GM12878 (cell line): ENCODE results near the gene EGR4. TPM values are rescaled to one million over a fixed set of nuclear protein-coding genes. Genes with fewer than 3 reads are reported as not detected.

Experiments
- ATAC-seq: fragments of 200-7000 bp; cut with Tn5 transposase; 3 replicates; pipeline ENCODE4 v1.9.1; 2020; ENCODE audit warnings: mild to moderate bottlenecking, moderate library complexity
- BruUV-seq: library from RNA; stranded (reverse); fragments of 400-500 nt; replicated peaks from 2 replicates; lab custom pipeline; 2021; lab: Mats Ljungman, UMichigan
- CTCF ChIA-PET: fragments of 300-600 bp; sonication (Branson Sonifier 250); formaldehyde crosslinking; extraction: SDS; loops from one replicate; lab custom pipeline; 2021; ENCODE audit warnings: inconsistent platforms; lab: Yijun Ruan, JAX
- POLR2A ChIA-PET: fragments of 350-600 bp; formaldehyde crosslinking; extraction: SDS; loops from one replicate; lab custom pipeline; 2021; ENCODE audit warnings: inconsistent platforms; lab: Charles Lee
- RAD21 ChIA-PET: fragments of 300-600 bp; sonication (Branson Sonifier 250); formaldehyde crosslinking; loops from one replicate; lab custom pipeline; 2023; ENCODE audit warnings: antibody characterized with exemption; ENCODE audit not compliant: unreplicated experiment; lab: Charles Lee
- SMC1A ChIA-PET: fragments of 300-600 bp; sonication (Branson Sonifier 250); formaldehyde crosslinking; loops from one replicate; lab custom pipeline; 2023; ENCODE audit not compliant: unreplicated experiment, uncharacterized antibody; lab: Charles Lee
- DNase-seq: peaks from one replicate; pipeline ENCODE4 v3.0.0-alpha.2; 2011; ENCODE audit warnings: low read depth, low spot score
- FAIRE-seq: peaks from 3 replicates; lab custom pipeline; 2011; peaks lifted over from hg19 to GRCh38; lab: Jason Lieb, UNC
- H2AFZ ChIP-seq: 2 replicates; pipeline ENCODE4 v1.6.0; 2011; ENCODE audit warnings: low read depth, low read length, control low read depth; ENCODE audit not compliant: control insufficient read depth
- H3K27ac ChIP-seq: 2 replicates; pipeline ENCODE4 v1.5.1; 2011; ENCODE audit warnings: control low read depth; ENCODE audit not compliant: control insufficient read depth, insufficient read depth
- H3K27me3 ChIP-seq, 2 experiments: replicated peaks in 1 of 2; 2 replicates each; pipeline versions ENCODE4 v1.6.0 to v1.6.1; 2011; ENCODE audit warnings: low read length in 1 of 2; ENCODE audit not compliant: control insufficient read depth in 2 of 2, insufficient read depth in 2 of 2
- H3K36me3 ChIP-seq, 2 experiments: 2 replicates each; pipeline ENCODE4 v1.5.1; 2011; ENCODE audit warnings: low read length in 1 of 2; ENCODE audit not compliant: control insufficient read depth in 2 of 2, insufficient read depth in 2 of 2
- H3K4me1 ChIP-seq: 2 replicates; pipeline ENCODE4 v1.6.1; 2011; ENCODE audit warnings: mild to moderate bottlenecking, low read length, moderate library complexity, mixed read lengths; ENCODE audit not compliant: control insufficient read depth, insufficient read depth
- H3K4me2 ChIP-seq: 2 replicates; pipeline ENCODE4 v1.6.0; 2011; ENCODE audit warnings: control low read depth; ENCODE audit not compliant: control insufficient read depth, insufficient read depth
- H3K4me3 ChIP-seq: fragments of 200-600 bp; sonication (generic); 2 replicates; pipeline ENCODE4 v1.5.1; 2016
- H3K79me2 ChIP-seq: 2 replicates; pipeline ENCODE4 v1.6.0; 2011; ENCODE audit warnings: low read length; ENCODE audit not compliant: control insufficient read depth, insufficient read depth
- H3K9ac ChIP-seq: 2 replicates; pipeline ENCODE4 v1.8.0; 2011; ENCODE audit warnings: low read length, control low read depth, mixed read lengths; ENCODE audit not compliant: control insufficient read depth, insufficient read depth
- H3K9me3 ChIP-seq: replicated peaks from 3 replicates; pipeline ENCODE4 v1.5.1; 2011; ENCODE audit warnings: mild to moderate bottlenecking, low read length; ENCODE audit not compliant: control insufficient read depth, insufficient read depth
- H4K20me1 ChIP-seq: 2 replicates; pipeline ENCODE4 v1.6.0; 2011; ENCODE audit not compliant: control insufficient read depth, insufficient read depth
- ATF2 ChIP-seq: IDR thresholded peaks from 2 replicates; pipeline ENCODE4 v1.6.1; 2012; ENCODE audit warnings: low read length, inconsistent platforms
- BHLHE40 ChIP-seq, 2 experiments: fragments of 450-650 bp in 1 of 2; IDR thresholded peaks; 2 replicates each; pipeline ENCODE4 v1.6.1; 2011 to 2017; ENCODE audit warnings: low read depth in 2 of 2, borderline replicate concordance in 1 of 2, improper control_type of control experiment in 1 of 2, low read length in 1 of 2, mild to moderate bottlenecking in 1 of 2
- CEBPB ChIP-seq, 2 experiments: fragments of 150-350 bp in 1 of 2; IDR thresholded peaks; 2 replicates each; pipeline ENCODE4 v1.6.1; 2012 to 2014; ENCODE audit warnings: low read depth in 2 of 2, low read length in 2 of 2, borderline replicate concordance in 1 of 2, inconsistent platforms in 1 of 2
- ETV6 ChIP-seq, 2 experiments: fragments of 450-650 bp in 1 of 2; IDR thresholded peaks in 1 of 2; conservative IDR thresholded peaks in 1 of 2; 2 replicates each; pipeline ENCODE4 v1.6.1; 2014; ENCODE audit warnings: antibody characterized with exemption in 1 of 2, borderline replicate concordance in 1 of 2, low read depth in 1 of 2, mild to moderate bottlenecking in 1 of 2, moderate library complexity in 1 of 2
- IKZF1 ChIP-seq: fragments of 450-650 bp; conservative IDR thresholded peaks from 2 replicates; pipeline ENCODE4 v1.6.1; 2017; ENCODE audit warnings: antibody characterized with exemption, mild to moderate bottlenecking
- NFIC ChIP-seq: IDR thresholded peaks from 2 replicates; pipeline ENCODE4 v1.6.1; 2012; ENCODE audit warnings: low read depth, mild to moderate bottlenecking, inconsistent platforms, low read length, moderate library complexity
- PAX5 ChIP-seq: IDR thresholded peaks from 2 replicates; pipeline ENCODE4 v1.6.1; 2011; ENCODE audit warnings: low read depth, low read length, borderline replicate concordance
- PAX8 ChIP-seq: fragments of 450-650 bp; IDR thresholded peaks from 2 replicates; pipeline ENCODE4 v1.6.1; 2017; ENCODE audit warnings: mild to moderate bottlenecking, moderate library complexity
- PRDM15 ChIP-seq: fragments of 450-650 bp; formaldehyde crosslinking; IDR thresholded peaks from 2 replicates; pipeline ENCODE4 v1.4.0; 2020; ENCODE audit warnings: mild to moderate bottlenecking, moderate library complexity
- RAD21 ChIP-seq: IDR thresholded peaks from 2 replicates; pipeline ENCODE4 v1.6.1; 2011; ENCODE audit warnings: mild to moderate bottlenecking, low read depth, low read length, moderate library complexity; ENCODE audit not compliant: insufficient read depth
- TCF3 ChIP-seq: IDR thresholded peaks from 2 replicates; pipeline ENCODE4 v1.6.1; 2012; ENCODE audit warnings: low read depth, mild to moderate bottlenecking, low read length, borderline replicate concordance; ENCODE audit not compliant: insufficient read depth
- ZBTB11 ChIP-seq: fragments of 450-650 bp; formaldehyde crosslinking; IDR thresholded peaks from 2 replicates; pipeline ENCODE4 v1.5.0; 2022; ENCODE audit warnings: mild to moderate bottlenecking, missing genetic modification characterization
- ZNF622 ChIP-seq: fragments of 450-650 bp; IDR thresholded peaks from 2 replicates; pipeline ENCODE4 v1.6.1; 2017; ENCODE audit warnings: mild to moderate bottlenecking, inconsistent platforms
- WGBS: methylation state at CpG from one replicate; pipeline ENCODE4 v1.1.6; 2016; ENCODE audit warnings: low lambda C conversion rate; ENCODE audit not compliant: insufficient replicate concordance, insufficient coverage; ENCODE audit errors: missing lambda C conversion rate; 5-methylcytosine and 5-hydroxymethylcytosine counted together
- in situ Hi-C: fragments of 300-500 bp; cut with MboI; formaldehyde crosslinking; loops from 9 replicates; pipeline ENCODE4 v1.14.3; 2018; ENCODE audit warnings: mixed read lengths
- intact Hi-C: fragments of 100-400 bp; cut with micrococcal nuclease; formaldehyde crosslinking; loops from one replicate; pipeline ENCODE4 v1.14.2; 2022; ENCODE audit not compliant: unreplicated experiment
- polyA plus RNA-seq, 11 experiments: library from polyadenylated mRNA; depleted of rRNA in 4 of 11; unstranded in 6 of 11; stranded (reverse) in 5 of 11; fragments of >200 nt; fragmentation: Nextera tagmentation in 4 of 11; fragmentation: Illumina TruSeq in 1 of 11; extraction: Ambion mirVana in 4 of 11; extraction: Trizol in 1 of 11; gene quantifications; 1 replicate in 1 of 11; 2 replicates in 10 of 11; pipeline versions ENCODE4 v1.2.1 to v1.2.3, GENCODE V29; 2011 to 2016; ENCODE audit warnings: inconsistent platforms in 2 of 11, missing spikeins in 2 of 11, low read depth in 1 of 11
- total RNA-seq, 4 experiments: library from RNA; depleted of rRNA in 3 of 4; stranded (reverse); fragments of >200 nt in 3 of 4; fragmentation: Illumina TruSeq in 1 of 4; extraction: Trizol in 1 of 4; gene quantifications; 2 replicates each; pipeline versions ENCODE4 v1.2.1 to v1.2.3, GENCODE V29; 2013 to 2021
- TF ChIP-seq, protein P1 (sequence below): fragments of 450-650 bp; IDR thresholded peaks from 2 replicates; pipeline ENCODE4 v1.6.1; 2014; ENCODE audit warnings: mild to moderate bottlenecking

EGR4 gene
- total and polyA plus RNA-seq, 10 of the 15 experiments (the other 5 are each of a cell fraction or from before 2014, with no cell fraction given): 0.07 TPM; not detected in 9

- in situ Hi-C loops: no loop called here
- BruUV-seq: no TSS peak
- Histone ChIP-seq H3K4me2 (no peak overlapping the region), H3K79me2 (no peaks in the 10 kb centered on the region), H2AFZ (no peak overlapping the region), H3K36me3 (no peaks in the 10 kb centered on the region), H3K27me3 (no peaks in the 10 kb centered on the region), H3K9me3 (peaks cover 4% of the 10 kb centered on the region; the same call in 1 of the 3 replicates), H3K4me3 (no peak overlapping the region), H3K4me1 (peaks cover 3% of the 10 kb centered on the region; the same call in 1 of the 2 replicates), H3K9ac (no peak overlapping the region), H4K20me1 (no peaks in the 10 kb centered on the region), H3K27ac (no peak overlapping the region)
- RAD21 ChIA-PET: no interaction called here
- SMC1A ChIA-PET: interaction anchor here (0.9 kb wide), 3 partner anchors 13 to 179 kb away, joined by 3 read pairs; no protein-coding TSS in a partner anchor
- FAIRE-seq (no peak), ATAC-seq (no peak), DNase-seq (no peak)
- POLR2A ChIA-PET: no interaction called here
- CTCF ChIA-PET: interaction anchor here (1.9 kb wide), 1 partner anchor 46 kb away, joined by 5 read pairs; no protein-coding TSS in a partner anchor
- TF ChIP-seq RAD21 (no peak), ZBTB11 (no peak), PAX5 (no peak), ZNF622 (no peak), BHLHE40 (IDR thresholded peaks at IDR 0.05; ENCODE audit: borderline replicate concordance in 1 of 2, low read depth in 2 of 2, low read length in 1 of 2) (no peak), NFIC (no peak), IKZF1 (no peak), ATF2 (no peak), PAX8 (no peak), PRDM15 (CRISPR knock-in tag) (no peak), TCF3 (no peak), ETV6 (conservative IDR thresholded peaks at IDR 0.05 in 1 of 2, IDR thresholded peaks at IDR 0.05 in 1 of 2; ENCODE audit: borderline replicate concordance in 1 of 2, low read depth in 1 of 2) (no peak), CEBPB (IDR thresholded peaks at IDR 0.05; ENCODE audit: borderline replicate concordance in 1 of 2, low read depth in 2 of 2, low read length in 2 of 2) (no peak)
- TF ChIP-seq, protein P1, sequence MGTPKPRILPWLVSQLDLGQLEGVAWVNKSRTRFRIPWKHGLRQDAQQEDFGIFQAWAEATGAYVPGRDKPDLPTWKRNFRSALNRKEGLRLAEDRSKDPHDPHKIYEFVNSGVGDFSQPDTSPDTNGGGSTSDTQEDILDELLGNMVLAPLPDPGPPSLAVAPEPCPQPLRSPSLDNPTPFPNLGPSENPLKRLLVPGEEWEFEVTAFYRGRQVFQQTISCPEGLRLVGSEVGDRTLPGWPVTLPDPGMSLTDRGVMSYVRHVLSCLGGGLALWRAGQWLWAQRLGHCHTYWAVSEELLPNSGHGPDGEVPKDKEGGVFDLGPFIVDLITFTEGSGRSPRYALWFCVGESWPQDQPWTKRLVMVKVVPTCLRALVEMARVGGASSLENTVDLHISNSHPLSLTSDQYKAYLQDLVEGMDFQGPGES: no peak
- 71% methylated on average over 1 of the region's 1 CpG for WGBS
- intact Hi-C loops: no loop called here
These were observed 41.3 kb upstream of the EGR4 start for GRCh38 chr2:73334620-73335019.
